Measurements from ENCODE around the gene RADIL.

Gene RADIL

GRCh38 chr7:4857189-4857588 is 26.3 kb downstream of the RADIL start:
- in situ Hi-C loops (cut with HindIII; ENCODE audit: low pct_ligation_motif_present, low pct_unique_long_range_greater_than_20kb, low sequenced_read_pairs) = no loop called here
- no peak for DNase-seq

GRCh38 chr7:4856336-4857057 is 27.0 kb downstream of the RADIL start:
- in situ Hi-C loops (cut with HindIII; ENCODE audit: low pct_ligation_motif_present, low pct_unique_long_range_greater_than_20kb, low sequenced_read_pairs) = no loop called here
- no peak for DNase-seq

GRCh38 chr7:4854916-4855315 is 28.6 kb downstream of the RADIL start:
- in situ Hi-C loops (cut with HindIII; ENCODE audit: low pct_ligation_motif_present, low pct_unique_long_range_greater_than_20kb, low sequenced_read_pairs) = no loop called here
- no peak for DNase-seq

- DNase-seq = peak; percentile 25
- in situ Hi-C loops (cut with HindIII; ENCODE audit: low pct_ligation_motif_present, low pct_unique_long_range_greater_than_20kb, low sequenced_read_pairs) = no loop called here
These were observed 31.8 kb downstream of the RADIL start for GRCh38 chr7:4851459-4852422.

- in situ Hi-C loops (cut with HindIII; ENCODE audit: low pct_ligation_motif_present, low pct_unique_long_range_greater_than_20kb, low sequenced_read_pairs) = no loop called here
- DNase-seq = no peak
These were observed 33.2 kb downstream of the RADIL start for GRCh38 chr7:4850262-4850795.

GRCh38 chr7:4849390-4849789 is 34.1 kb downstream of the RADIL start:
- DNase-seq = peak; percentile 57

GRCh38 chr7:4845740-4846142 is 37.8 kb downstream of the RADIL start:
- in situ Hi-C loops (cut with HindIII; ENCODE audit: low pct_ligation_motif_present, low pct_unique_long_range_greater_than_20kb, low sequenced_read_pairs) = no loop called here
- DNase-seq = peak; percentile 54

More at GRCh38 chr7:4849390-4849789, 34.1 kb downstream of the RADIL start:
- in situ Hi-C loops (cut with HindIII; ENCODE audit: low pct_ligation_motif_present, low pct_unique_long_range_greater_than_20kb, low sequenced_read_pairs) = no loop called here

GRCh38 chr7:4842319-4843064 is 41.0 kb downstream of the RADIL start:
- no peak for DNase-seq
- in situ Hi-C loops (cut with HindIII; ENCODE audit: low pct_ligation_motif_present, low pct_unique_long_range_greater_than_20kb, low sequenced_read_pairs) = no loop called here

- in situ Hi-C loops (cut with HindIII; ENCODE audit: low pct_ligation_motif_present, low pct_unique_long_range_greater_than_20kb, low sequenced_read_pairs) = no loop called here
- no peak for DNase-seq
These were observed 41.7 kb downstream of the RADIL start for GRCh38 chr7:4841836-4842235.

- in situ Hi-C loops (cut with HindIII; ENCODE audit: low pct_ligation_motif_present, low pct_unique_long_range_greater_than_20kb, low sequenced_read_pairs) = no loop called here
- no peak for DNase-seq
These were observed 42.3 kb downstream of the RADIL start for GRCh38 chr7:4841007-4841784.

GRCh38 chr7:4840079-4840501 is 43.4 kb downstream of the RADIL start:
- DNase-seq = no peak
- in situ Hi-C loops (cut with HindIII; ENCODE audit: low pct_ligation_motif_present, low pct_unique_long_range_greater_than_20kb, low sequenced_read_pairs) = no loop called here

GRCh38 chr7:4838626-4839334 is 44.7 kb downstream of the RADIL start:
- no peak for DNase-seq
- in situ Hi-C loops (cut with HindIII; ENCODE audit: low pct_ligation_motif_present, low pct_unique_long_range_greater_than_20kb, low sequenced_read_pairs) = no loop called here

GRCh38 chr7:4837803-4838625 is 45.5 kb downstream of the RADIL start:
- no peak for DNase-seq
- in situ Hi-C loops (cut with HindIII; ENCODE audit: low pct_ligation_motif_present, low pct_unique_long_range_greater_than_20kb, low sequenced_read_pairs) = no loop called here

GRCh38 chr7:4837041-4837802 is 46.3 kb downstream of the RADIL start:
- in situ Hi-C loops (cut with HindIII; ENCODE audit: low pct_ligation_motif_present, low pct_unique_long_range_greater_than_20kb, low sequenced_read_pairs) = no loop called here
- DNase-seq = no peak

GRCh38 chr7:4836206-4836661 is 47.3 kb downstream of the RADIL start:
- in situ Hi-C loops (cut with HindIII; ENCODE audit: low pct_ligation_motif_present, low pct_unique_long_range_greater_than_20kb, low sequenced_read_pairs) = no loop called here

More at GRCh38 chr7:4836206-4836661, 47.3 kb downstream of the RADIL start:
- DNase-seq = no peak
